A549 (cell line): ENCODE results near the gene CLDN18. TPM values are rescaled to one million over a fixed set of nuclear protein-coding genes. Genes with fewer than 3 reads are reported as not detected.

Source experiments
- ATAC-seq, 2 experiments: fragments of 200-7000 bp in 1 of 2; fragments of >200 bp in 1 of 2; cut with Nextera tagmentation in 1 of 2; cut with Tn5 transposase in 1 of 2; 3 replicates each; pipeline versions ENCODE4 v1.8.0 to v1.9.1; 2018 to 2020; ENCODE audit warnings: mild to moderate bottlenecking in 1 of 2, moderate library complexity in 1 of 2
- CTCF ChIA-PET: fragments of 300-600 bp; sonication (Branson Sonifier 250); formaldehyde crosslinking; extraction: SDS; loops from one replicate; lab custom pipeline; 2021; ENCODE audit warnings: antibody characterized with exemption, inconsistent platforms; lab: Yijun Ruan, JAX
- POLR2A ChIA-PET: fragments of 350-600 bp; formaldehyde crosslinking; extraction: SDS; loops from one replicate; lab custom pipeline; 2021; ENCODE audit warnings: antibody characterized with exemption, inconsistent platforms; lab: Yijun Ruan, JAX
- DNase-seq, 2 experiments: peaks; one replicate each; pipeline versions ENCODE4 v3.0.0 to v3.0.0-alpha.2; 2011 to 2016; ENCODE audit warnings: low read depth in 1 of 2, low spot score in 1 of 2
- FAIRE-seq: peaks from 2 replicates; lab custom pipeline; 2011; peaks lifted over from hg19 to GRCh38; lab: Jason Lieb, UNC
- H3K27ac ChIP-seq, 2 experiments: fragments of >200 bp; sonication (Bioruptor Twin); formaldehyde crosslinking; 3 replicates each; pipeline ENCODE4 v1.5.1; 2016 to 2017
- H3K4me1 ChIP-seq: fragments of >200 bp; sonication (Bioruptor Twin); formaldehyde crosslinking; 3 replicates; pipeline ENCODE4 v1.6.1; 2016
- H3K4me2 ChIP-seq: fragments of >200 bp; sonication (Bioruptor Twin); formaldehyde crosslinking; 3 replicates; pipeline ENCODE4 v1.6.1; 2016
- H3K4me3 ChIP-seq: fragments of >200 bp; sonication (Bioruptor Twin); formaldehyde crosslinking; 3 replicates; pipeline ENCODE4 v1.5.1; 2016
- H3K9me3 ChIP-seq: fragments of >200 bp; sonication (Bioruptor Twin); formaldehyde crosslinking; 3 replicates; pipeline ENCODE4 v1.6.1; 2016
- BHLHE40 ChIP-seq: IDR thresholded peaks from 2 replicates; pipeline ENCODE4 v1.6.1; 2012; ENCODE audit warnings: low read depth, low read length, inconsistent platforms
- CBX2 ChIP-seq: fragments of 200-600 bp; sonication (generic); IDR thresholded peaks from 2 replicates; pipeline ENCODE4 v1.6.1; 2016; ENCODE audit warnings: low read depth, mild to moderate bottlenecking, borderline replicate concordance
- EHF ChIP-seq: fragments of 250-450 bp; sonication (Bioruptor Pico); IDR thresholded peaks from 2 replicates; pipeline ENCODE4 v1.5.0; 2020; ENCODE audit warnings: mild to moderate bottlenecking
- ELK1 ChIP-seq: fragments of 150-350 bp; IDR thresholded peaks from 2 replicates; pipeline ENCODE4 v1.6.1; 2014; ENCODE audit warnings: low read depth, mild to moderate bottlenecking, low read length
- FOSB ChIP-seq: fragments of 250-450 bp; sonication (Bioruptor Pico); IDR thresholded peaks from 2 replicates; pipeline ENCODE4 v1.5.0; 2020; ENCODE audit warnings: mild to moderate bottlenecking, moderate library complexity
- HOXA7 ChIP-seq: fragments of 250-450 bp; sonication (Bioruptor Pico); IDR thresholded peaks from 2 replicates; pipeline ENCODE4 v1.5.0; 2020; ENCODE audit warnings: mild to moderate bottlenecking, moderate library complexity
- MYC ChIP-seq: IDR thresholded peaks from 2 replicates; pipeline ENCODE4 v1.6.1; 2012; ENCODE audit warnings: mild to moderate bottlenecking, inconsistent platforms, low read length, improper control_type of control experiment, borderline replicate concordance
- NFE2L2 ChIP-seq: fragments of 150-350 bp; conservative IDR thresholded peaks from 2 replicates; pipeline ENCODE4 v1.6.1; 2014; ENCODE audit warnings: low read length
- NR3C1 ChIP-seq: fragments of >200 bp; sonication (Bioruptor Twin); formaldehyde crosslinking; IDR thresholded peaks from 3 replicates; pipeline ENCODE4 v1.6.1; 2017
- POLR2A ChIP-seq: IDR thresholded peaks from 2 replicates; pipeline ENCODE4 v1.6.1; 2012; ENCODE audit warnings: mild to moderate bottlenecking, low read length
- RAD21 ChIP-seq, 2 experiments: fragments of >200 bp in 1 of 2; sonication (Bioruptor Twin) in 1 of 2; formaldehyde crosslinking in 1 of 2; IDR thresholded peaks in 1 of 2; conservative IDR thresholded peaks in 1 of 2; 2 replicates in 1 of 2; 3 replicates in 1 of 2; pipeline ENCODE4 v1.6.1; 2012 to 2018; ENCODE audit warnings: inconsistent platforms in 1 of 2
- REST ChIP-seq: fragments of 200-600 bp; sonication (generic); IDR thresholded peaks from 2 replicates; pipeline ENCODE4 v1.6.1; 2016; ENCODE audit warnings: antibody characterized with exemption, mild to moderate bottlenecking, moderate library complexity
- SMC3 ChIP-seq: fragments of >200 bp; sonication (Bioruptor Twin); formaldehyde crosslinking; IDR thresholded peaks from 3 replicates; pipeline ENCODE4 v1.6.1; 2018; ENCODE audit warnings: inconsistent platforms
- ZC3H11A ChIP-seq: fragments of 450-650 bp; IDR thresholded peaks from 2 replicates; pipeline ENCODE4 v1.6.1; 2014; ENCODE audit warnings: antibody characterized with exemption, mild to moderate bottlenecking
- ZNF302 ChIP-seq: fragments of 250-450 bp; sonication (Bioruptor Pico); IDR thresholded peaks from 2 replicates; pipeline ENCODE4 v1.9.0; 2021; ENCODE audit warnings: inconsistent platforms, mild to moderate bottlenecking, moderate library complexity
- WGBS: methylation state at CpG from one replicate; pipeline ENCODE4 v1.1.6; 2017; ENCODE audit errors: missing lambda C conversion rate; 5-methylcytosine and 5-hydroxymethylcytosine counted together
- polyA plus RNA-seq, 4 experiments: library from polyadenylated mRNA; depleted of rRNA in 3 of 4; stranded (reverse); fragments of >200 nt; fragmentation: RNase III in 1 of 4; extraction: RNeasy Plus Mini Kit Qiagen cat#74134 plus additional on column Dnase treatment in 1 of 4; gene quantifications; 2 replicates in 3 of 4; 3 replicates in 1 of 4; pipeline ENCODE4 v1.2.3, GENCODE V29; 2011 to 2017
- TF ChIP-seq, protein P1 (sequence below): fragments of >200 bp; sonication (Bioruptor Twin); formaldehyde crosslinking; IDR thresholded peaks from 3 replicates; pipeline ENCODE4 v1.5.1; 2016

Gene CLDN18
- polyA plus RNA-seq, 2 of the 4 experiments (the other 2 are of a cell fraction), result not detected

GRCh38 chr3:138066972-138067371 is 57.0 kb downstream of the CLDN18 start:
- Histone ChIP-seq H3K9me3 (no peaks in the 10 kb centered on the region), H3K4me3 (no peak overlapping the region), H3K4me1 (no peaks in the 10 kb centered on the region), H3K27ac (no peak overlapping the region), H3K4me2 (no peak overlapping the region)
- TF ChIP-seq HOXA7 (CRISPR knock-in tag) (no peak), FOSB (CRISPR knock-in tag) (no peak), BHLHE40 (no peak), EHF (CRISPR knock-in tag) (no peak), ELK1 (no peak), REST (no peak), NR3C1 (no peak), ZNF302 (no peak), POLR2A (no peak), ZC3H11A (no peak)
- CTCF ChIA-PET, result interaction anchor here (1.2 to 13.1 kb wide), 4 partner anchors 15 to 56 kb away, joined by 3 to 224 read pairs (median 12); partner anchors contain the start of gene DZIP1L
- ATAC-seq, result no peak
- 86% methylated on average over 2 of the region's 3 CpGs for WGBS
- DNase-seq, result no peak
- no peak for FAIRE-seq
- POLR2A ChIA-PET, result no interaction called here

GRCh38 chr3:138068046-138068445 is 58.1 kb downstream of the CLDN18 start:
- Histone ChIP-seq H3K4me2 (no peak overlapping the region), H3K9me3 (no peaks in the 10 kb centered on the region), H3K4me3 (no peak overlapping the region)
- 11% methylated on average over 3 of the region's 8 CpGs for WGBS
- no peak for DNase-seq
- ATAC-seq, result peak in 1 of 2 experiments; percentile 9; a peak in 2 of 6 replicates
- TF ChIP-seq MYC, result no peak
- no peak for TF ChIP-seq CBX2
- TF ChIP-seq, all 56 proteins: peak for 0
- Histone ChIP-seq H3K27ac (no peak overlapping the region), H3K4me1 (peaks cover 6% of the 10 kb centered on the region)
- no peak for FAIRE-seq
- CTCF ChIA-PET, result interaction anchor here (0.6 to 13.1 kb wide), 9 partner anchors 14 to 218 kb away, joined by 3 to 224 read pairs (median 4); partner anchors contain the start of gene DZIP1L
- POLR2A ChIA-PET, result no interaction called here

GRCh38 chr3:138068579-138069174 is 58.7 kb downstream of the CLDN18 start:
- H3K9me3 ChIP-seq, result no peaks in the 10 kb centered on the region
- CTCF ChIA-PET, result interaction anchor here (0.6 to 13.1 kb wide), 21 partner anchors 8 to 217 kb away, joined by 3 to 224 read pairs (median 4); partner anchors contain the start of gene DZIP1L
- H3K4me1 ChIP-seq, result peaks cover 12% of the 10 kb centered on the region
- POLR2A ChIA-PET, result no interaction called here
- ATAC-seq (peak; percentile 97 to 98), DNase-seq (peak; percentile 75 to 79), FAIRE-seq (no peak)
- TF ChIP-seq NFE2L2, result no peak
- no peak for TF ChIP-seq HOXA7 (CRISPR knock-in tag)
- TF ChIP-seq, protein P1, sequence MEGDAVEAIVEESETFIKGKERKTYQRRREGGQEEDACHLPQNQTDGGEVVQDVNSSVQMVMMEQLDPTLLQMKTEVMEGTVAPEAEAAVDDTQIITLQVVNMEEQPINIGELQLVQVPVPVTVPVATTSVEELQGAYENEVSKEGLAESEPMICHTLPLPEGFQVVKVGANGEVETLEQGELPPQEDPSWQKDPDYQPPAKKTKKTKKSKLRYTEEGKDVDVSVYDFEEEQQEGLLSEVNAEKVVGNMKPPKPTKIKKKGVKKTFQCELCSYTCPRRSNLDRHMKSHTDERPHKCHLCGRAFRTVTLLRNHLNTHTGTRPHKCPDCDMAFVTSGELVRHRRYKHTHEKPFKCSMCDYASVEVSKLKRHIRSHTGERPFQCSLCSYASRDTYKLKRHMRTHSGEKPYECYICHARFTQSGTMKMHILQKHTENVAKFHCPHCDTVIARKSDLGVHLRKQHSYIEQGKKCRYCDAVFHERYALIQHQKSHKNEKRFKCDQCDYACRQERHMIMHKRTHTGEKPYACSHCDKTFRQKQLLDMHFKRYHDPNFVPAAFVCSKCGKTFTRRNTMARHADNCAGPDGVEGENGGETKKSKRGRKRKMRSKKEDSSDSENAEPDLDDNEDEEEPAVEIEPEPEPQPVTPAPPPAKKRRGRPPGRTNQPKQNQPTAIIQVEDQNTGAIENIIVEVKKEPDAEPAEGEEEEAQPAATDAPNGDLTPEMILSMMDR, result peak; percentile 88
- TF ChIP-seq RAD21 (conservative IDR thresholded peaks at IDR 0.05 in 1 of 2, IDR thresholded peaks at IDR 0.05 in 1 of 2), result peak; percentile 94 to 97
- peak; percentile 93 for TF ChIP-seq SMC3
- H3K4me3 ChIP-seq, result no peak overlapping the region
- H3K27ac ChIP-seq, result peak overlapping the region in 1 of 2 experiments; percentile 17; a peak in 1 of 6 replicates
- WGBS, result 39% methylated on average over 7 of the region's 14 CpGs
- no peak overlapping the region for H3K4me2 ChIP-seq
